WTC11 (cell line): ENCODE measurements around the gene B4GALT6. TPM values are rescaled to one million over a fixed set of nuclear protein-coding genes. Genes with fewer than 3 reads are reported as not detected.

ENCODE experiments used
- ATAC-seq: fragments of 200-7000 bp; cut with Tn5 transposase; 2 replicates; pipeline ENCODE4 v1.10.0; 2021; ENCODE audit warnings: mild to moderate bottlenecking, moderate library complexity
- CTCF ChIA-PET: fragments of 300-600 bp; sonication (Branson Sonifier 250); formaldehyde crosslinking; loops from one replicate; lab custom pipeline; 2021; ENCODE audit warnings: antibody characterized with exemption; lab: Charles Lee
- POLR2A ChIA-PET: fragments of 350-600 bp; sonication (Branson Sonifier 250); formaldehyde crosslinking; loops from one replicate; lab custom pipeline; 2021; ENCODE audit warnings: antibody characterized with exemption; lab: Charles Lee
- DNase-seq: peaks from one replicate; pipeline ENCODE4 v3.0.0; 2021; ENCODE audit warnings: low spot score
- H3K27ac Mint-ChIP-seq: 2 replicates; pipeline ENCODE4 v1.8.0; 2021; ENCODE audit warnings: mixed read lengths
- H3K27me3 Mint-ChIP-seq: 2 replicates; pipeline ENCODE4 v1.8.0; 2021; ENCODE audit warnings: low read depth, mild to moderate bottlenecking, moderate library complexity, mixed read lengths
- H3K36me3 Mint-ChIP-seq: 2 replicates; pipeline ENCODE4 v1.8.0; 2021; ENCODE audit warnings: mixed read lengths
- H3K4me1 Mint-ChIP-seq: 2 replicates; pipeline ENCODE4 v1.8.0; 2022; ENCODE audit warnings: mixed read lengths
- H3K4me3 Mint-ChIP-seq: 2 replicates; pipeline ENCODE4 v1.8.0; 2021; ENCODE audit warnings: mild to moderate bottlenecking, moderate library complexity, mixed read lengths
- H3K9me3 Mint-ChIP-seq: 2 replicates; pipeline ENCODE4 v1.8.0; 2021; ENCODE audit warnings: mixed read lengths
- ATF1 ChIP-seq: sonication (generic); formaldehyde crosslinking; IDR thresholded peaks from 2 replicates; pipeline ENCODE4 v1.8.1; 2023; ENCODE audit warnings: mild to moderate bottlenecking, moderate library complexity, missing genetic modification reagents
- CTCF ChIP-seq: fragments of 200-600 bp; IDR thresholded peaks from 2 replicates; pipeline ENCODE4 v1.8.0; 2022; ENCODE audit warnings: antibody characterized with exemption
- E2F1 ChIP-seq: sonication (generic); formaldehyde crosslinking; IDR thresholded peaks from 2 replicates; pipeline ENCODE4 v1.8.0; 2022; ENCODE audit warnings: mild to moderate bottlenecking, missing genetic modification reagents
- E2F4 ChIP-seq: sonication (generic); formaldehyde crosslinking; IDR thresholded peaks from 2 replicates; pipeline ENCODE4 v1.8.1; 2022; ENCODE audit warnings: low read depth, mild to moderate bottlenecking, moderate library complexity, missing genetic modification reagents, borderline replicate concordance
- EMX1 ChIP-seq: fragments of 250-450 bp; sonication (Bioruptor Pico); IDR thresholded peaks from 2 replicates; pipeline ENCODE4 v1.8.0; 2021; ENCODE audit warnings: mild to moderate bottlenecking
- FOXP1 ChIP-seq: sonication (generic); formaldehyde crosslinking; IDR thresholded peaks from 2 replicates; pipeline ENCODE4 v1.8.0; 2022; ENCODE audit warnings: missing genetic modification reagents, mild to moderate bottlenecking, moderate library complexity, borderline replicate concordance
- FOXP4 ChIP-seq: sonication (generic); formaldehyde crosslinking; IDR thresholded peaks from 2 replicates; pipeline ENCODE4 v1.8.0; 2022; ENCODE audit warnings: mild to moderate bottlenecking, missing genetic modification reagents
- KAT7 ChIP-seq: sonication (generic); formaldehyde crosslinking; IDR thresholded peaks from 2 replicates; pipeline ENCODE4 v1.8.1; 2023; ENCODE audit warnings: missing genetic modification reagents, mild to moderate bottlenecking, borderline replicate concordance
- NFE2L1 ChIP-seq: sonication (generic); formaldehyde crosslinking; IDR thresholded peaks from 2 replicates; pipeline ENCODE4 v1.8.1; 2023; ENCODE audit warnings: missing genetic modification reagents
- RELA ChIP-seq: sonication (generic); formaldehyde crosslinking; IDR thresholded peaks from 2 replicates; pipeline ENCODE4 v1.8.1; 2022; ENCODE audit warnings: missing genetic modification reagents, mild to moderate bottlenecking, borderline replicate concordance
- RORB ChIP-seq: fragments of 250-450 bp; sonication (Bioruptor Pico); IDR thresholded peaks from 2 replicates; pipeline ENCODE4 v1.9.0; 2021; ENCODE audit warnings: mild to moderate bottlenecking
- SOX15 ChIP-seq: fragments of 250-450 bp; sonication (Bioruptor Pico); IDR thresholded peaks from 2 replicates; pipeline ENCODE4 v1.9.0; 2021; ENCODE audit warnings: mild to moderate bottlenecking
- ZMAT4 ChIP-seq: fragments of 250-450 bp; sonication (Bioruptor Pico); IDR thresholded peaks from 2 replicates; pipeline ENCODE4 v1.9.0; 2021; ENCODE audit warnings: mild to moderate bottlenecking
- ZNF121 ChIP-seq: sonication (generic); formaldehyde crosslinking; IDR thresholded peaks from 2 replicates; pipeline ENCODE4 v1.8.0; 2023; ENCODE audit warnings: missing genetic modification reagents
- ZNF219 ChIP-seq: sonication (generic); formaldehyde crosslinking; IDR thresholded peaks from 2 replicates; pipeline ENCODE4 v1.8.0; 2023; ENCODE audit warnings: missing genetic modification reagents, mild to moderate bottlenecking, borderline replicate concordance
- ZNF232 ChIP-seq: sonication (generic); formaldehyde crosslinking; IDR thresholded peaks from 2 replicates; pipeline ENCODE4 v1.8.0; 2022; ENCODE audit warnings: mild to moderate bottlenecking, missing genetic modification reagents
- ZNF425 ChIP-seq: fragments of 250-450 bp; sonication (Bioruptor Pico); conservative IDR thresholded peaks from 2 replicates; pipeline ENCODE4 v1.9.0; 2021; ENCODE audit warnings: mild to moderate bottlenecking
- total RNA-seq: library from RNA; stranded (reverse); gene quantifications from 3 replicates; pipeline ENCODE4 v1.2.3, GENCODE V29; 2021

B4GALT6 gene
- total RNA-seq, 1 experiment from 2014 or later: 50.6 TPM

GRCh38 chr18:31720867-31721266, 36.5 kb upstream of the B4GALT6 start:
- peaks cover 23% of the 10 kb centered on the region for H3K36me3 Mint-ChIP-seq
- H3K27me3 Mint-ChIP-seq: peaks cover 6% of the 10 kb centered on the region
- ChIA-PET CTCF (interaction anchor here (5.0 kb wide), 1 partner anchor 110 kb away, joined by 35 read pairs; no protein-coding TSS in a partner anchor), POLR2A (no interaction called here)
- TF ChIP-seq E2F4 (no peak), SOX15 (CRISPR knock-in tag) (no peak), FOXP4 (CRISPR knock-in tag) (no peak), RELA (no peak), ZNF425 (no peak), CTCF (no peak), ZNF232 (no peak), KAT7 (CRISPR knock-in tag) (no peak), ZNF121 (no peak)
- DNase-seq (no peak), ATAC-seq (no peak)
- H3K27ac Mint-ChIP-seq: no peak overlapping the region
- H3K4me3 Mint-ChIP-seq: no peak overlapping the region
- H3K4me1 Mint-ChIP-seq: peaks cover 9% of the 10 kb centered on the region
- peaks cover 28% of the 10 kb centered on the region for H3K9me3 Mint-ChIP-seq

GRCh38 chr18:31719363-31720006, 35.1 kb upstream of the B4GALT6 start:
- TF ChIP-seq NFE2L1 (CRISPR knock-in tag): no peak
- TF ChIP-seq ZNF219 (CRISPR knock-in tag): no peak
- TF ChIP-seq RORB (CRISPR knock-in tag): no peak
- TF ChIP-seq, all 79 proteins: peak for 0
- H3K9me3 Mint-ChIP-seq: peaks cover 28% of the 10 kb centered on the region
- peaks cover 6% of the 10 kb centered on the region for H3K27me3 Mint-ChIP-seq
- ATAC-seq (no peak), DNase-seq (no peak)
- no peak overlapping the region for H3K27ac Mint-ChIP-seq
- H3K36me3 Mint-ChIP-seq: peaks cover 23% of the 10 kb centered on the region
- H3K4me1 Mint-ChIP-seq: peaks cover 8% of the 10 kb centered on the region
- POLR2A ChIA-PET: no interaction called here
- no peak overlapping the region for H3K4me3 Mint-ChIP-seq
- CTCF ChIA-PET: no interaction called here

GRCh38 chr18:31718386-31718785, 34.0 kb upstream of the B4GALT6 start:
- ATAC-seq (no peak), DNase-seq (no peak)
- POLR2A ChIA-PET: no interaction called here
- no peak overlapping the region for H3K27ac Mint-ChIP-seq
- H3K9me3 Mint-ChIP-seq: peaks cover 28% of the 10 kb centered on the region
- CTCF ChIA-PET: no interaction called here
- peaks cover 6% of the 10 kb centered on the region for H3K27me3 Mint-ChIP-seq
- H3K4me3 Mint-ChIP-seq: no peak overlapping the region
- H3K36me3 Mint-ChIP-seq: peaks cover 23% of the 10 kb centered on the region
- H3K4me1 Mint-ChIP-seq: peaks cover 3% of the 10 kb centered on the region
- TF ChIP-seq EMX1 (CRISPR knock-in tag) (no peak), ATF1 (CRISPR knock-in tag) (no peak), KAT7 (CRISPR knock-in tag) (no peak), E2F1 (no peak), ZMAT4 (CRISPR knock-in tag) (no peak), E2F4 (no peak), FOXP1 (no peak)
